ENCODE measurements around the gene KRTAP1-1. TPM values are rescaled to one million over a fixed set of nuclear protein-coding genes. Genes with fewer than 3 reads are reported as not detected.

The KRTAP1-1 gene
- total RNA-seq, 1 donor from 2014 or later: not detected

GRCh38 chr17:41010441-41010840 is 30.8 kb downstream of the KRTAP1-1 start:
- no peak for DNase-seq

GRCh38 chr17:41009936-41010335 is 31.3 kb downstream of the KRTAP1-1 start:
- DNase-seq: no peak

- no peak for DNase-seq
Observed at GRCh38 chr17:41009301-41009760, 31.9 kb downstream of the KRTAP1-1 start.

GRCh38 chr17:41008811-41009210 is 32.4 kb downstream of the KRTAP1-1 start, which contains the start of gene KRTAP3-1:
KRTAP3-1 (minus strand) TSS chr17:41009128; CDS start chr17:41009074, 54 bp downstream.
- DNase-seq: peak; percentile 16

- peak; percentile 27 for DNase-seq
Observed at GRCh38 chr17:41004397-41004796, 36.9 kb downstream of the KRTAP1-1 start.

- DNase-seq: no peak
Observed at GRCh38 chr17:41003926-41004325, 37.3 kb downstream of the KRTAP1-1 start.

- DNase-seq: no peak
Observed at GRCh38 chr17:41002814-41003213, 38.4 kb downstream of the KRTAP1-1 start.

- no peak for DNase-seq
Observed at GRCh38 chr17:41001795-41002194, 39.5 kb downstream of the KRTAP1-1 start.

GRCh38 chr17:40999563-40999962 is 41.7 kb downstream of the KRTAP1-1 start, which contains the start of gene KRTAP3-2:
KRTAP3-2 (minus strand) TSS chr17:40999906; CDS start chr17:40999853, 53 bp downstream.
- peak; percentile 56 for DNase-seq

GRCh38 chr17:40997361-40997760 is 43.9 kb downstream of the KRTAP1-1 start:
- DNase-seq: no peak

GRCh38 chr17:40996829-40997228 is 44.4 kb downstream of the KRTAP1-1 start:
- DNase-seq: no peak

GRCh38 chr17:40995116-40995515 is 46.1 kb downstream of the KRTAP1-1 start:
- no peak for DNase-seq

GRCh38 chr17:40993839-40994238 is 47.4 kb downstream of the KRTAP1-1 start, which contains the start of gene KRTAP3-3:
KRTAP3-3 (minus strand) TSS chr17:40994164; CDS start chr17:40994097, 67 bp downstream.
- DNase-seq: peak; percentile 54

- DNase-seq: no peak
Observed at GRCh38 chr17:40993084-40993483, 48.2 kb downstream of the KRTAP1-1 start.

- no peak for DNase-seq
Observed at GRCh38 chr17:40992666-40993065, 48.6 kb downstream of the KRTAP1-1 start.

Small RNA genes within 50 kb of the gene (small RNA-seq; reads per million reads assigned to genes)
- not detected for gene KRTAP3-4P (ENCODE audit: low replicate concordance)

Other genes with a start within 250 kb of the KRTAP1-1 start
- not detected for gene KRT28, start 241.5 kb downstream of the KRTAP1-1 start, total RNA-seq
- gene KRT10, start 218.8 kb downstream of the KRTAP1-1 start, total RNA-seq: 13.6 TPM
- not detected for gene KRT12, start 174.2 kb downstream of the KRTAP1-1 start, total RNA-seq
- 0.51 TPM for gene KRT20, start 156.2 kb downstream of the KRTAP1-1 start, total RNA-seq
- 26.3 TPM for gene KRT23, start 103.8 kb downstream of the KRTAP1-1 start, total RNA-seq
- 1.8 TPM for gene KRT39, start 74.5 kb downstream of the KRTAP1-1 start, total RNA-seq
- gene KRT40, start 57.1 kb downstream of the KRTAP1-1 start, total RNA-seq: 7.7 TPM
- gene KRTAP3-3, start 47.3 kb downstream of the KRTAP1-1 start, total RNA-seq: not detected
- gene KRTAP3-2, start 41.5 kb downstream of the KRTAP1-1 start, total RNA-seq: not detected
- gene KRTAP3-1, start 32.3 kb downstream of the KRTAP1-1 start, total RNA-seq: not detected
- not detected for gene KRTAP1-5, start 14.2 kb downstream of the KRTAP1-1 start, total RNA-seq
- not detected for gene KRTAP1-4, start 11.3 kb downstream of the KRTAP1-1 start, total RNA-seq
- not detected for gene KRTAP1-3, start 6.6 kb downstream of the KRTAP1-1 start, total RNA-seq
- not detected for gene KRTAP2-1, start 5.9 kb upstream of the KRTAP1-1 start, total RNA-seq
- not detected for gene KRTAP2-2, start 13.8 kb upstream of the KRTAP1-1 start, total RNA-seq
- not detected for gene KRTAP2-3, start 18.7 kb upstream of the KRTAP1-1 start, total RNA-seq
- gene KRTAP2-4, start 24.4 kb upstream of the KRTAP1-1 start, total RNA-seq: not detected
- gene KRTAP4-7, start 42.7 kb upstream of the KRTAP1-1 start, total RNA-seq: not detected
- gene KRTAP4-8, start 56.7 kb upstream of the KRTAP1-1 start, total RNA-seq: not detected
- not detected for gene KRTAP4-16, start 60.8 kb upstream of the KRTAP1-1 start, total RNA-seq
- gene KRTAP4-9, start 63.9 kb upstream of the KRTAP1-1 start, total RNA-seq: not detected
- gene KRTAP4-11, start 76.9 kb upstream of the KRTAP1-1 start, total RNA-seq: not detected
- gene KRTAP4-12, start 82.7 kb upstream of the KRTAP1-1 start, total RNA-seq: not detected
- not detected for gene KRTAP4-6, start 99.1 kb upstream of the KRTAP1-1 start, total RNA-seq
- gene KRTAP4-5, start 108.4 kb upstream of the KRTAP1-1 start, total RNA-seq: not detected
- not detected for gene KRTAP4-4, start 119.3 kb upstream of the KRTAP1-1 start, total RNA-seq
- not detected for gene KRTAP4-3, start 126.8 kb upstream of the KRTAP1-1 start, total RNA-seq
- gene KRTAP4-2, start 136.8 kb upstream of the KRTAP1-1 start, total RNA-seq: not detected
- gene KRTAP4-1, start 143.5 kb upstream of the KRTAP1-1 start, total RNA-seq: not detected
- gene KRTAP9-1, start 148.4 kb upstream of the KRTAP1-1 start, total RNA-seq: not detected
- not detected for gene KRTAP9-2, start 185.2 kb upstream of the KRTAP1-1 start, total RNA-seq
- not detected for gene KRTAP9-3, start 191.0 kb upstream of the KRTAP1-1 start, total RNA-seq
- gene KRTAP9-8, start 196.5 kb upstream of the KRTAP1-1 start, total RNA-seq: not detected
- gene KRTAP9-4, start 208.2 kb upstream of the KRTAP1-1 start, total RNA-seq: not detected
- not detected for gene KRTAP9-9, start 213.9 kb upstream of the KRTAP1-1 start, total RNA-seq
- gene KRTAP9-6, start 223.9 kb upstream of the KRTAP1-1 start, total RNA-seq: not detected
- gene KRTAP9-7, start 234.2 kb upstream of the KRTAP1-1 start, total RNA-seq: not detected

Data from tongue (tissue), 3 donors.